IMR-90 (cell line): ENCODE measurements around the gene WIPF1. TPM values are rescaled to one million over a fixed set of nuclear protein-coding genes. Genes with fewer than 3 reads are reported as not detected.

ENCODE experiments used
- ATAC-seq: fragments of 200-7000 bp; cut with Tn5 transposase; 2 replicates; pipeline ENCODE4 v1.9.1; 2020; ENCODE audit warnings: low read depth, mild to moderate bottlenecking, moderate library complexity
- BruUV-seq: library from RNA; stranded (reverse); fragments of 400-500 nt; replicated peaks from 2 replicates; lab custom pipeline; 2021; lab: Mats Ljungman, UMichigan
- CTCF ChIA-PET: fragments of 300-600 bp; formaldehyde crosslinking; extraction: SDS; loops from one replicate; lab custom pipeline; 2021; ENCODE audit warnings: antibody characterized with exemption; lab: Yijun Ruan, JAX
- POLR2A ChIA-PET: fragments of 300-600 bp; sonication (Branson Sonifier 250); formaldehyde crosslinking; loops from one replicate; lab custom pipeline; 2022; ENCODE audit warnings: antibody characterized with exemption; ENCODE audit not compliant: unreplicated experiment; lab: Charles Lee
- DNase-seq: peaks from one replicate; pipeline ENCODE4 v3.0.0; 2013
- H2AFZ ChIP-seq: replicated peaks from 2 replicates; pipeline ENCODE3; 2013; ENCODE audit warnings: low read length, mild to moderate bottlenecking; ENCODE audit not compliant: poor library complexity
- H2AK5ac ChIP-seq: 2 replicates; pipeline ENCODE4 v1.6.1; 2013; ENCODE audit warnings: low read depth, low read length, inconsistent platforms
- H2AK9ac ChIP-seq: replicated peaks from 2 replicates; pipeline ENCODE3; 2013; ENCODE audit warnings: mild to moderate bottlenecking, low read depth, low read length, moderate library complexity; ENCODE audit not compliant: poor library complexity
- H2BK120ac ChIP-seq: 2 replicates; pipeline ENCODE4 v1.6.1; 2013; ENCODE audit warnings: low read depth, low read length, inconsistent platforms
- H2BK15ac ChIP-seq: 3 replicates; pipeline ENCODE4 v1.6.1; 2013; ENCODE audit warnings: low read depth, low read length, inconsistent platforms
- H2BK20ac ChIP-seq: 2 replicates; pipeline ENCODE4 v1.6.1; 2013; ENCODE audit warnings: low read depth, mild to moderate bottlenecking, inconsistent platforms, low read length, moderate library complexity
- H2BK5ac ChIP-seq: 2 replicates; pipeline ENCODE4 v1.6.1; 2013; ENCODE audit warnings: mild to moderate bottlenecking, low read depth, low read length, inconsistent platforms; ENCODE audit not compliant: poor library complexity, severe bottlenecking
- H3K14ac ChIP-seq: replicated peaks from 2 replicates; pipeline ENCODE4 v1.6.1; 2013; ENCODE audit warnings: low read depth, low read length, inconsistent platforms
- H3K18ac ChIP-seq: 2 replicates; pipeline ENCODE4 v1.6.1; 2013; ENCODE audit warnings: low read depth, low read length, control low read depth
- H3K23ac ChIP-seq: 2 replicates; pipeline ENCODE4 v1.6.1; 2013; ENCODE audit warnings: low read depth, low read length, inconsistent platforms
- H3K27ac ChIP-seq: 2 replicates; pipeline ENCODE4 v1.5.1; 2013; ENCODE audit warnings: mild to moderate bottlenecking, control low read depth, low read length; ENCODE audit not compliant: insufficient read depth
- H3K27me3 ChIP-seq: 2 replicates; pipeline ENCODE4 v1.6.1; 2013; ENCODE audit warnings: low read length; ENCODE audit not compliant: control insufficient read depth, insufficient read depth
- H3K36me3 ChIP-seq: 2 replicates; pipeline ENCODE4 v1.6.1; 2013; ENCODE audit warnings: low read length, mixed read lengths; ENCODE audit not compliant: control insufficient read depth, insufficient read depth
- H3K4ac ChIP-seq: 2 replicates; pipeline ENCODE4 v1.6.1; 2013; ENCODE audit warnings: low read depth, low read length, inconsistent platforms
- H3K4me1 ChIP-seq: 2 replicates; pipeline ENCODE4 v1.6.1; 2013; ENCODE audit warnings: low read length, mixed read lengths; ENCODE audit not compliant: control insufficient read depth, insufficient read depth
- H3K4me2 ChIP-seq: 2 replicates; pipeline ENCODE4 v1.6.1; 2013; ENCODE audit warnings: low read depth, mild to moderate bottlenecking, control low read depth, low read length, moderate library complexity
- H3K4me3 ChIP-seq: 2 replicates; pipeline ENCODE4 v1.5.1; 2013; ENCODE audit warnings: low read depth, mild to moderate bottlenecking, control low read depth, low read length, moderate library complexity; ENCODE audit not compliant: insufficient read depth
- H3K56ac ChIP-seq: 2 replicates; pipeline ENCODE4 v1.6.1; 2013; ENCODE audit warnings: low read length, inconsistent platforms; ENCODE audit not compliant: insufficient read depth; ENCODE audit errors: extremely low read depth
- H3K79me1 ChIP-seq, 2 experiments: 2 replicates each; pipeline ENCODE4 v1.6.1; 2013; ENCODE audit warnings: low read length in 2 of 2, inconsistent platforms in 1 of 2, low read depth in 1 of 2
- H3K9ac ChIP-seq: 2 replicates; pipeline ENCODE4 v1.6.1; 2013; ENCODE audit warnings: low read depth, low read length, control low read depth
- H3K9me1 ChIP-seq: 2 replicates; pipeline ENCODE4 v1.6.1; 2013; ENCODE audit warnings: low read length, inconsistent platforms; ENCODE audit not compliant: insufficient read depth
- H3K9me3 ChIP-seq: 2 replicates; pipeline ENCODE4 v1.6.1; 2013; ENCODE audit warnings: low read length; ENCODE audit not compliant: control insufficient read depth, insufficient read depth
- H4K20me1 ChIP-seq: 2 replicates; pipeline ENCODE4 v1.6.1; 2013; ENCODE audit warnings: low read length, inconsistent platforms; ENCODE audit not compliant: insufficient read depth
- H4K5ac ChIP-seq: 2 replicates; pipeline ENCODE4 v1.6.1; 2013; ENCODE audit warnings: mild to moderate bottlenecking, low read depth, low read length, control low read depth
- H4K8ac ChIP-seq, 2 experiments: 2 replicates each; pipeline ENCODE4 v1.6.1; 2013; ENCODE audit warnings: low read depth in 2 of 2, low read length in 2 of 2, control low read depth in 1 of 2, inconsistent platforms in 1 of 2
- H4K91ac ChIP-seq: 2 replicates; pipeline ENCODE4 v1.6.1; 2013; ENCODE audit warnings: low read depth, low read length, inconsistent platforms; ENCODE audit not compliant: insufficient read depth
- BHLHE40 ChIP-seq: fragments of 150-350 bp; IDR thresholded peaks from 2 replicates; pipeline ENCODE4 v1.6.1; 2016; ENCODE audit warnings: mild to moderate bottlenecking, low read depth, low read length
- CEBPB ChIP-seq: IDR thresholded peaks from 2 replicates; pipeline ENCODE4 v1.6.1; 2012; ENCODE audit warnings: low read depth, low read length, improper control_type of control experiment
- CHD1 ChIP-seq: IDR thresholded peaks from 2 replicates; pipeline ENCODE4 v1.6.1; 2012; ENCODE audit warnings: low read depth, low read length, improper control_type of control experiment
- CTCF ChIP-seq: conservative IDR thresholded peaks from 2 replicates; pipeline ENCODE4 v1.5.1; 2012; ENCODE audit warnings: mild to moderate bottlenecking, low read depth, low read length, improper control_type of control experiment
- ELK1 ChIP-seq: fragments of 150-350 bp; IDR thresholded peaks from 2 replicates; pipeline ENCODE4 v1.6.1; 2016; ENCODE audit warnings: low read depth, mild to moderate bottlenecking, low read length, moderate library complexity, borderline replicate concordance
- FOS ChIP-seq: fragments of 150-350 bp; IDR thresholded peaks from 2 replicates; pipeline ENCODE4 v1.6.1; 2016; ENCODE audit warnings: low read depth, low read length
- MAFK ChIP-seq: IDR thresholded peaks from 2 replicates; pipeline ENCODE4 v1.6.1; 2012; ENCODE audit warnings: low read depth, low read length, improper control_type of control experiment
- MAZ ChIP-seq: IDR thresholded peaks from 2 replicates; pipeline ENCODE4 v1.6.1; 2012; ENCODE audit warnings: low read depth, mild to moderate bottlenecking, low read length, improper control_type of control experiment, moderate library complexity, borderline replicate concordance
- MXI1 ChIP-seq: IDR thresholded peaks from 2 replicates; pipeline ENCODE4 v1.6.1; 2012; ENCODE audit warnings: low read depth, mild to moderate bottlenecking, low read length, moderate library complexity, borderline replicate concordance
- NFE2L2 ChIP-seq: fragments of 150-350 bp; IDR thresholded peaks from 2 replicates; pipeline ENCODE4 v1.6.1; 2016; ENCODE audit warnings: low read depth, mild to moderate bottlenecking, low read length
- POLR2A ChIP-seq: IDR thresholded peaks from 2 replicates; pipeline ENCODE4 v1.6.1; 2012; ENCODE audit warnings: mild to moderate bottlenecking, low read depth, low read length
- RAD21 ChIP-seq: IDR thresholded peaks from 2 replicates; pipeline ENCODE4 v1.6.1; 2012; ENCODE audit warnings: low read length, improper control_type of control experiment
- RCOR1 ChIP-seq: IDR thresholded peaks from 2 replicates; pipeline ENCODE4 v1.6.1; 2012; ENCODE audit warnings: mild to moderate bottlenecking, low read length, improper control_type of control experiment; ENCODE audit not compliant: insufficient replicate concordance
- RFX5 ChIP-seq: IDR thresholded peaks from 2 replicates; pipeline ENCODE4 v1.8.0; 2012; ENCODE audit warnings: low read depth, mild to moderate bottlenecking, low read length, moderate library complexity
- SMC3 ChIP-seq: fragments of 150-350 bp; IDR thresholded peaks from 2 replicates; pipeline ENCODE4 v1.6.1; 2016; ENCODE audit warnings: low read depth, mild to moderate bottlenecking, antibody characterized with exemption, low read length, moderate library complexity
- WGBS, 2 experiments: methylation state at CpG; one replicate each; pipeline versions ENCODE4 v1.1.5 to v1.1.7; 2013; ENCODE audit warnings: missing lambda C conversion rate in 2 of 2; ENCODE audit not compliant: insufficient read length in 1 of 2; ENCODE audit errors: extremely low coverage in 2 of 2; 5-methylcytosine and 5-hydroxymethylcytosine counted together
- dilution Hi-C: fragments of 300-500 bp; cut with HindIII; formaldehyde crosslinking; loops from one replicate; pipeline ENCODE4 v1.14.3; 2018; ENCODE audit warnings: low sequenced_read_pairs; ENCODE audit not compliant: unreplicated experiment
- in situ Hi-C: fragments of 300-500 bp; cut with MboI; formaldehyde crosslinking; loops from 3 replicates; pipeline ENCODE4 v1.14.3; 2019; ENCODE audit warnings: low sequenced_read_pairs, inconsistent platforms, mixed read lengths
- intact Hi-C: fragments of 100-400 bp; cut with micrococcal nuclease; formaldehyde crosslinking; loops from 2 replicates; pipeline ENCODE4 v1.10.0; 2022
- polyA plus RNA-seq, 3 experiments: library from polyadenylated mRNA; depleted of rRNA; stranded (reverse); fragments of >200 nt; gene quantifications; 2 replicates each; pipeline ENCODE4 v1.2.3, GENCODE V29; 2012; ENCODE audit warnings: low replicate concordance in 1 of 3
- total RNA-seq: library from RNA; depleted of rRNA; stranded (reverse); fragments of >200 nt; gene quantifications from 2 replicates; pipeline ENCODE4 v1.2.3, GENCODE V29; 2012
- TF ChIP-seq, protein P1 (sequence below): fragments of 150-350 bp; IDR thresholded peaks from 2 replicates; pipeline ENCODE4 v1.6.1; 2017; ENCODE audit warnings: mild to moderate bottlenecking, antibody characterized with exemption, low read length, low read depth

Gene WIPF1
- total and polyA plus RNA-seq, 2 of the 4 experiments (the other 2 are of a cell fraction): 2.7 to 13.5 TPM

GRCh38 chr2:174555998-174556397 is 41.6 kb downstream of the WIPF1 start:
- ChIA-PET POLR2A (no interaction called here), CTCF (interaction anchor here (1.4 kb wide), 1 partner anchor 9 kb away, joined by 7 read pairs; no protein-coding TSS in a partner anchor)
- no peaks in the 10 kb centered on the region for H4K20me1 ChIP-seq
- intact Hi-C loops: no loop called here
- no peak overlapping the region for H4K5ac ChIP-seq
- H3K79me1 ChIP-seq: no peaks in the 10 kb centered on the region
- H2AFZ ChIP-seq: no peak overlapping the region
- no peak for ATAC-seq
- no peak overlapping the region for H2AK5ac ChIP-seq
- H4K8ac ChIP-seq: no peak overlapping the region
- no peak overlapping the region for H2BK20ac ChIP-seq
- no peaks in the 10 kb centered on the region for H3K9me3 ChIP-seq
- H3K27me3 ChIP-seq: no peaks in the 10 kb centered on the region
- no peak overlapping the region for H3K56ac ChIP-seq
- no peak overlapping the region for H3K14ac ChIP-seq
- H3K4me3 ChIP-seq: no peak overlapping the region
- no peak overlapping the region for H3K18ac ChIP-seq
- H3K27ac ChIP-seq: no peak overlapping the region
- no peak overlapping the region for H2BK120ac ChIP-seq
- WGBS, 2 experiments: 54% methylated on average over 3 of the region's 4 CpGs; no CpG with 5 or more reads in 1 of the 2 experiments
- DNase-seq: no peak
- H3K4me2 ChIP-seq: no peak overlapping the region
- in situ Hi-C loops: no loop called here
- no peak overlapping the region for H2BK15ac ChIP-seq
- H3K4me1 ChIP-seq: no peaks in the 10 kb centered on the region
- dilution Hi-C loops: no loop called here
- H3K23ac ChIP-seq: no peak overlapping the region
- TF ChIP-seq CEBPB: no peak
- no peak for TF ChIP-seq MXI1
- TF ChIP-seq CTCF: no peak
- TF ChIP-seq, protein P1, sequence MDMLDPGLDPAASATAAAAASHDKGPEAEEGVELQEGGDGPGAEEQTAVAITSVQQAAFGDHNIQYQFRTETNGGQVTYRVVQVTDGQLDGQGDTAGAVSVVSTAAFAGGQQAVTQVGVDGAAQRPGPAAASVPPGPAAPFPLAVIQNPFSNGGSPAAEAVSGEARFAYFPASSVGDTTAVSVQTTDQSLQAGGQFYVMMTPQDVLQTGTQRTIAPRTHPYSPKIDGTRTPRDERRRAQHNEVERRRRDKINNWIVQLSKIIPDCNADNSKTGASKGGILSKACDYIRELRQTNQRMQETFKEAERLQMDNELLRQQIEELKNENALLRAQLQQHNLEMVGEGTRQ: no peak
- no peak for TF ChIP-seq ELK1
- no peak for TF ChIP-seq FOS
- TF ChIP-seq BHLHE40: no peak
- TF ChIP-seq CHD1: no peak
- no peak for TF ChIP-seq MAFK
- TF ChIP-seq RFX5: no peak
- no peak for TF ChIP-seq RCOR1
- TF ChIP-seq NFE2L2: no peak
- TF ChIP-seq POLR2A: no peak
- TF ChIP-seq SMC3: no peak
- TF ChIP-seq RAD21: no peak
- no peak for TF ChIP-seq MAZ
- no peak overlapping the region for H2AK9ac ChIP-seq
- no peak overlapping the region for H2BK5ac ChIP-seq
- no peaks in the 10 kb centered on the region for H3K36me3 ChIP-seq
- no peaks in the 10 kb centered on the region for H3K9me1 ChIP-seq
- no peak overlapping the region for H4K91ac ChIP-seq
- H3K9ac ChIP-seq: no peak overlapping the region
- no TSS peak for BruUV-seq
- H3K4ac ChIP-seq: no peak overlapping the region
